ENCODE data around the gene TEN1. TPM values are rescaled to one million over a fixed set of nuclear protein-coding genes. Genes with fewer than 3 reads are reported as not detected.

TEN1 gene
- total and polyA plus RNA-seq, 2 donors (not counting 1 experiment from before 2014, with no cell fraction given) = 19.8 to 34.5 TPM

DNA sequence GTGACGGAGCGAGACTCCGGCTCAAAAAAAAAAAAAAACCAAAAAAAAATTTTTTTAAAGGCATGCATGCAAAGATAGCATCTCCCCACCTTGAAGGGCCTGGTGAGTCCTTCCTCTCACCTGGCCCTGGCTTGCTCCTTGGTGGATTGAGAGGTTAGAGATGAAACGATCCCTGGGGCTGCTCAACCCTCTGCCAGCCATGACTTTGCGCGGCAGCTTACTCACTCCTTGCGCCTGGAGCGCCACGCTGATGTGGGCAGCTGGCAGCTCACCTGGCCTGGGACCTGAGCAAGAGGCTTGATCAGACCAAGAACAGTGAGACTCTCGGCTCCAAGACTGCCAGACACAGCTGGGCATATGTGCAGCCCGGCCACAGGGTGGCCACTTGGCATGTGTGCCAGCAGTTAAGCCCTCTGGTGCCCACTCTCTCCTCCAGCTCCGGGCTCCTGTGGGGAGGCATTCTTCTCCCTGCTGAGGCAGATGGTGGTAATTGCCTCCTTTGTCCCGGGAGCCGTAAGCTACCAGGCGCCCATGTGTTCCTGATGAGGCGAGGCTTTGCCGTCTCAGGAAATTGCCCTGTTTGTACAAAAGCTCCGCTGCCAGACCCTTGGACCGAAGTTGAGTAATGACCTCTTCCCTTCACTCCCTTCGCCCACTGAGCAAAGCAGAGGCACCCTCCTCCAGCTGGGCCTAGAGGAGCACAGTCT lies 53.2 kb downstream of the TEN1 start:
- Histone ChIP-seq H3K27ac (ENCODE audit: low read length in 2 of 2) (no peak overlapping the region), H3K79me2 (ENCODE audit: control insufficient read depth, insufficient read depth, low read length) (no peaks in the 10 kb centered on the region), H3K4me3 (ENCODE audit: control extremely low read depth in 1 of 5, extremely low read depth in 1 of 5, insufficient read depth in 1 of 5, low read depth in 2 of 5, low read length in 4 of 5) (no peak overlapping the region), H3K4me1 (ENCODE audit: control insufficient read depth in 2 of 2, insufficient read depth in 2 of 2, low read length in 2 of 2) (peaks cover 8 to 9% of the 10 kb centered on the region in 2 donors), H4K20me1 (ENCODE audit: control insufficient read depth, insufficient read depth, low read length, poor library complexity, severe bottlenecking) (no peaks in the 10 kb centered on the region), H3K9me3 (ENCODE audit: control extremely low read depth in 1 of 3, control insufficient read depth in 2 of 3, insufficient read depth in 1 of 3, low read length in 2 of 3) (no peaks in the 10 kb centered on the region), H3K27me3 (replicated peaks in 1 of 4; ENCODE audit: control extremely low read depth in 1 of 4, control insufficient read depth in 3 of 4, insufficient read depth in 4 of 4, low read length in 3 of 4) (peaks cover 0 to 2% (median 0%) of the 10 kb centered on the region in 4 experiments), H2AFZ (ENCODE audit: insufficient read depth, low read depth, low read length, poor library complexity, severe bottlenecking) (no peak overlapping the region), H3K36me3 (replicated peaks in 1 of 2; ENCODE audit: control extremely low read depth in 1 of 2, control insufficient read depth in 1 of 2, extremely low read depth in 1 of 2, insufficient read depth in 2 of 2, low read length in 1 of 2) (no peaks in the 10 kb centered on the region), H3K4me2 (replicated peaks; ENCODE audit: low read depth, low read length, poor library complexity, severe bottlenecking) (no peak overlapping the region), H3K9ac (ENCODE audit: low read length) (no peak overlapping the region)
- TF ChIP-seq, protein P1, sequence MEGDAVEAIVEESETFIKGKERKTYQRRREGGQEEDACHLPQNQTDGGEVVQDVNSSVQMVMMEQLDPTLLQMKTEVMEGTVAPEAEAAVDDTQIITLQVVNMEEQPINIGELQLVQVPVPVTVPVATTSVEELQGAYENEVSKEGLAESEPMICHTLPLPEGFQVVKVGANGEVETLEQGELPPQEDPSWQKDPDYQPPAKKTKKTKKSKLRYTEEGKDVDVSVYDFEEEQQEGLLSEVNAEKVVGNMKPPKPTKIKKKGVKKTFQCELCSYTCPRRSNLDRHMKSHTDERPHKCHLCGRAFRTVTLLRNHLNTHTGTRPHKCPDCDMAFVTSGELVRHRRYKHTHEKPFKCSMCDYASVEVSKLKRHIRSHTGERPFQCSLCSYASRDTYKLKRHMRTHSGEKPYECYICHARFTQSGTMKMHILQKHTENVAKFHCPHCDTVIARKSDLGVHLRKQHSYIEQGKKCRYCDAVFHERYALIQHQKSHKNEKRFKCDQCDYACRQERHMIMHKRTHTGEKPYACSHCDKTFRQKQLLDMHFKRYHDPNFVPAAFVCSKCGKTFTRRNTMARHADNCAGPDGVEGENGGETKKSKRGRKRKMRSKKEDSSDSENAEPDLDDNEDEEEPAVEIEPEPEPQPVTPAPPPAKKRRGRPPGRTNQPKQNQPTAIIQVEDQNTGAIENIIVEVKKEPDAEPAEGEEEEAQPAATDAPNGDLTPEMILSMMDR (IDR thresholded peaks at IDR 0.05) = no peak
- no peak for TF ChIP-seq EZH2 (IDR thresholded peaks at IDR 0.05; ENCODE audit: borderline replicate concordance, insufficient read depth, low read depth, low read length, poor library complexity, severe bottlenecking)
- no peak for DNase-seq
- intact Hi-C loops (cut with micrococcal nuclease) = no loop called here
- Mint-ChIP-seq H3K4me3 (no peak overlapping the region), H3K27ac (no peak overlapping the region), H3K9me3 (ENCODE audit: insufficient read depth) (no peaks in the 10 kb centered on the region), H3K27me3 (no peaks in the 10 kb centered on the region), H3K4me1 (peaks cover 8% of the 10 kb centered on the region)
- over 99% methylated on average over 16 of the region's 20 CpGs for WGBS (ENCODE audit: insufficient coverage)
- no peak for ATAC-seq (ENCODE audit: low read depth)
- ChIA-PET CTCF (interaction anchor here (0.7 to 0.8 kb wide), 2 partner anchors 17 to 267 kb away, joined by 3 to 5 read pairs; no protein-coding TSS in a partner anchor), POLR2A (interaction anchor here (0.7 kb wide), 1 partner anchor 358 kb away, joined by 4 read pairs; no protein-coding TSS in a partner anchor)

DNA sequence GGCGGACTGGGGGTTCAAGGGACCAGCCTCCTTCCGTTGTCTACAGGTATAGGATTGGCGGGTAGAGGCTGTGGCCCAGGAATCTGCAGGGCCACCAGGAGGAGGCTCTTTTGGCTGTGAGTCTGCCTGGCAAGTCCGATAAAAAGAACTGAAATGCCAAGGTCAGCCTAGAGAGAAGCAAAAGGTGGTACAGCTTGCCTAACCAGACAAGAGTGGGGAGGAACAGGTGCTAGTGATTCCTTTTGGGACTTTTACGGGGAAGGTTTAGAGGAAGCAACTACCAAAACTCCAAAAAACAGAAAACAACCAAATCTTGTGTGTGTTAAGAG lies 53.7 kb downstream of the TEN1 start:
- Mint-ChIP-seq H3K4me3 (no peak overlapping the region), H3K27ac (no peak overlapping the region), H3K4me1 (peaks cover 8% of the 10 kb centered on the region), H3K9me3 (ENCODE audit: insufficient read depth) (no peaks in the 10 kb centered on the region), H3K27me3 (no peaks in the 10 kb centered on the region)
- Histone ChIP-seq H4K20me1 (ENCODE audit: control insufficient read depth, insufficient read depth, low read length, poor library complexity, severe bottlenecking) (no peaks in the 10 kb centered on the region), H3K4me2 (replicated peaks; ENCODE audit: low read depth, low read length, poor library complexity, severe bottlenecking) (no peak overlapping the region), H3K79me2 (ENCODE audit: control insufficient read depth, insufficient read depth, low read length) (no peaks in the 10 kb centered on the region), H2AFZ (ENCODE audit: insufficient read depth, low read depth, low read length, poor library complexity, severe bottlenecking) (no peak overlapping the region), H3K27me3 (replicated peaks in 1 of 4; ENCODE audit: control extremely low read depth in 1 of 4, control insufficient read depth in 3 of 4, insufficient read depth in 4 of 4, low read length in 3 of 4) (peaks cover 0 to 2% (median 0%) of the 10 kb centered on the region in 4 experiments), H3K4me1 (ENCODE audit: control insufficient read depth in 2 of 2, insufficient read depth in 2 of 2, low read length in 2 of 2) (peaks cover 8 to 9% of the 10 kb centered on the region in 2 donors), H3K36me3 (replicated peaks in 1 of 2; ENCODE audit: control extremely low read depth in 1 of 2, control insufficient read depth in 1 of 2, extremely low read depth in 1 of 2, insufficient read depth in 2 of 2, low read length in 1 of 2) (no peaks in the 10 kb centered on the region), H3K4me3 (ENCODE audit: control extremely low read depth in 1 of 5, extremely low read depth in 1 of 5, insufficient read depth in 1 of 5, low read depth in 2 of 5, low read length in 4 of 5) (no peak overlapping the region), H3K9ac (ENCODE audit: low read length) (no peak overlapping the region), H3K27ac (ENCODE audit: low read length in 2 of 2) (no peak overlapping the region), H3K9me3 (ENCODE audit: control extremely low read depth in 1 of 3, control insufficient read depth in 2 of 3, insufficient read depth in 1 of 3, low read length in 2 of 3) (no peaks in the 10 kb centered on the region)
- ATAC-seq (ENCODE audit: low read depth) (no peak), DNase-seq (no peak)
- 100% methylated on average over 4 of the region's 5 CpGs for WGBS (ENCODE audit: insufficient coverage)
- POLR2A ChIA-PET = no interaction called here
- intact Hi-C loops (cut with micrococcal nuclease) = no loop called here
- CTCF ChIA-PET = interaction anchor here (0.8 kb wide), 1 partner anchor 267 kb away, joined by 3 read pairs; no protein-coding TSS in a partner anchor
- TF ChIP-seq, protein P1 (IDR thresholded peaks at IDR 0.05) = no peak
- TF ChIP-seq EZH2 (IDR thresholded peaks at IDR 0.05; ENCODE audit: borderline replicate concordance, insufficient read depth, low read depth, low read length, poor library complexity, severe bottlenecking) = no peak
